ENCODE results near the gene ADCK2.

Gene ADCK2

DNA sequence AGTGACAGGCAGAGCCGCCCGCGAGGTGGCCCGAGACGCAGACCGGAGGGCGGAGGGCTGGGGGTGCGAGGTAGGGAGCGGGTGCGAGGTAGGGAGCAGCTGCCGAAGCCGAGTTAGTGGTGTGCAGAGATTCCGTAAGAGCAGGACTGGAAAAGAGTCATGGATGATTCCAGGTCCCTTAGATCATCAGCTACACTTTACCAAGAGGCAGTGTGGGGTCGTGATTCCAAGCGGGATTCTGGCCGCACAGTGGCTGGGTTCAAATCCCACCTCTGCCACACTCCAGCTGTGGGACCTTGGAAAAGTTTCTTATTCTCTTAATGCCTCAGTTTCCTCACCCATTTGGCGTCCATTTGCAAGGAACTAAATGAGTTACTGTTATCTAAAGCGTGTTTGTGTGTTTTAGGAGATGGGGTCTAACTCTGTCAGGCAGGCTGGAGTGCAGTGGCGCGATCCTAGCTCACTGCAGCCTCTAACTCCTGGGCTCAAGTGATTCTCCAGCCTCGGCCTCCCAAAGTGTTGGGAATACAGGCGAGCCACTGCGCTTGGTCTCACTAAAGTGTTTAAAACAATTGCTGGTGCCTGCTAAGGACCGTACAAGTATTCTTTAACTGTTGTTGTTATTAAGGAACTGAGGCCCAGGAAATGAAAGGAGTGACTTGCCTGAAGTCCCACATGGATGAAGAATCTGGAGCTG, 24.9 kb downstream of the ADCK2 start:
- TF ChIP-seq, protein P1, sequence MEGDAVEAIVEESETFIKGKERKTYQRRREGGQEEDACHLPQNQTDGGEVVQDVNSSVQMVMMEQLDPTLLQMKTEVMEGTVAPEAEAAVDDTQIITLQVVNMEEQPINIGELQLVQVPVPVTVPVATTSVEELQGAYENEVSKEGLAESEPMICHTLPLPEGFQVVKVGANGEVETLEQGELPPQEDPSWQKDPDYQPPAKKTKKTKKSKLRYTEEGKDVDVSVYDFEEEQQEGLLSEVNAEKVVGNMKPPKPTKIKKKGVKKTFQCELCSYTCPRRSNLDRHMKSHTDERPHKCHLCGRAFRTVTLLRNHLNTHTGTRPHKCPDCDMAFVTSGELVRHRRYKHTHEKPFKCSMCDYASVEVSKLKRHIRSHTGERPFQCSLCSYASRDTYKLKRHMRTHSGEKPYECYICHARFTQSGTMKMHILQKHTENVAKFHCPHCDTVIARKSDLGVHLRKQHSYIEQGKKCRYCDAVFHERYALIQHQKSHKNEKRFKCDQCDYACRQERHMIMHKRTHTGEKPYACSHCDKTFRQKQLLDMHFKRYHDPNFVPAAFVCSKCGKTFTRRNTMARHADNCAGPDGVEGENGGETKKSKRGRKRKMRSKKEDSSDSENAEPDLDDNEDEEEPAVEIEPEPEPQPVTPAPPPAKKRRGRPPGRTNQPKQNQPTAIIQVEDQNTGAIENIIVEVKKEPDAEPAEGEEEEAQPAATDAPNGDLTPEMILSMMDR (IDR thresholded peaks at IDR 0.05), result no peak

GRCh38 chr7:140698477-140698876, 25.7 kb downstream of the ADCK2 start:
- TF ChIP-seq, protein P1 (IDR thresholded peaks at IDR 0.05), result no peak

DNA sequence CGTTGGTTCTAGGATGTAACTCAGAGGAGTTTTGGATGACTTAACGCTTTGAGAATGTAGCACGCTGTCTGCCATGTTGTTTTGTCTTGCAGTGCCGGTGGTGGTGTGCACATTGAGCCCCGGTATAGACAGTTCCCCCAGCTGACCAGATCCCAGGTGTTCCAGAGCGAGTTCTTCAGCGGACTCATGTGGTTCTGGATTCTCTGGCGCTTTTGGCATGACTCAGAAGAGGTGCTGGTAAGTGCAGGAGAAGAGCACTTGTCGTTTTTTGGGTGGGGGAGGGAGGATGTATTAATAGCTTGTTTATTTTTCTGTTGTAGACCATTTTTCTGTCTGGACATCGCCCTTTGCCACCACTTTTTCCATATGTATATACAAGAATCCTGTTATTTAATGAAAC, 30.0 kb downstream of the ADCK2 start:
- TF ChIP-seq, protein P1 (IDR thresholded peaks at IDR 0.05), result no peak

DNA sequence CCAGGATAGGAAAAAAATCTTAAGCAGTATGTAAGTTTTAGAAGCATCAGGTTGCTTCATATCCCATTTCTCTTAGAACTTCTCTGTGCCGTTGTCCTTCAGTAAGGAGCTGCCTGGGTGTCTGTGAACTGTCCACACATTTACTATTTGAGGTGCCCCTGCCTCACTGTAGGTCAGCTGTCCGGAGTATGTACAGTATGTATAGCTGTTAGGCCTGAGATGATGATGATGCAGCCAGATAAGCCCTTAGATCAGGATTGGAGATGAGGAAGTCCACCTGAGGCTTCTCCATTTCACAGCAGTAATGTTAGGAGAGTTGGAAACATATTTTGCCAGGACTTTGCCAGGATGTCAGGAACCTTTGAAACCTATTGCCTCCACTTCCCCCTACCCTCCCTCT, 31.5 kb downstream of the ADCK2 start:
- TF ChIP-seq, protein P1 (IDR thresholded peaks at IDR 0.05), result no peak

GRCh38 chr7:140707132-140707531, 34.4 kb downstream of the ADCK2 start:
- TF ChIP-seq, protein P1 (IDR thresholded peaks at IDR 0.05), result no peak

- TF ChIP-seq, protein P1 (IDR thresholded peaks at IDR 0.05), result no peak
These were observed 41.7 kb downstream of the ADCK2 start for GRCh38 chr7:140714331-140715040.

GRCh38 chr7:140719721-140720120, 47.0 kb downstream of the ADCK2 start:
- TF ChIP-seq, protein P1 (IDR thresholded peaks at IDR 0.05), result no peak
